Caco-2 (cell line): ENCODE results near the gene LAGE3. TPM values are rescaled to one million over a fixed set of nuclear protein-coding genes. Genes with fewer than 3 reads are reported as not detected.
A peak's percentile ranks its signal among the peaks of the same experiment; 100 is the strongest.

ENCODE experiments used
- BruUV-seq: library from RNA; stranded (reverse); fragments of 400-500 nt; replicated peaks from 2 replicates; lab custom pipeline; 2021; lab: Mats Ljungman, UMichigan
- CTCF ChIA-PET: fragments of 300-600 bp; sonication (Branson Sonifier 250); formaldehyde crosslinking; loops from one replicate; lab custom pipeline; 2022; ENCODE audit warnings: antibody characterized with exemption; lab: Charles Lee
- POLR2A ChIA-PET: fragments of 300-600 bp; sonication (Branson Sonifier 250); formaldehyde crosslinking; loops from one replicate; lab custom pipeline; 2022; ENCODE audit warnings: antibody characterized with exemption; lab: Charles Lee
- DNase-seq, 2 experiments: peaks; one replicate each; pipeline versions ENCODE4 v3.0.0 to v3.0.0-alpha.2; 2020 to 2022
- H3K27me3 ChIP-seq: replicated peaks from 2 replicates; pipeline ENCODE4 v1.6.0; 2011; ENCODE audit warnings: low read length; ENCODE audit not compliant: control insufficient read depth, insufficient read depth
- H3K36me3 ChIP-seq: 2 replicates; pipeline ENCODE4 v1.5.1; 2011; ENCODE audit warnings: low read length; ENCODE audit not compliant: control insufficient read depth, insufficient read depth
- H3K4me1 ChIP-seq: fragments of 250-450 bp; sonication (Bioruptor Pico); 2 replicates; pipeline ENCODE4 v1.5.1; 2020; ENCODE audit warnings: mild to moderate bottlenecking
- H3K4me3 ChIP-seq: 2 replicates; pipeline ENCODE4 v1.5.1; 2011; ENCODE audit warnings: low read depth, mild to moderate bottlenecking, control low read depth, low read length
- H3K9me3 ChIP-seq: fragments of 250-450 bp; sonication (Bioruptor Pico); 2 replicates; pipeline ENCODE4 v1.5.1; 2020; ENCODE audit warnings: mild to moderate bottlenecking, moderate library complexity
- H3K27ac Mint-ChIP-seq: one replicate; pipeline ENCODE4 v1.8.0; 2022; ENCODE audit warnings: mixed read lengths; ENCODE audit not compliant: unreplicated experiment
- H3K27me3 Mint-ChIP-seq: one replicate; pipeline ENCODE4 v1.8.0; 2022; ENCODE audit warnings: mixed read lengths; ENCODE audit not compliant: insufficient read depth, unreplicated experiment
- H3K36me3 Mint-ChIP-seq: one replicate; pipeline ENCODE4 v1.8.0; 2022; ENCODE audit warnings: mild to moderate bottlenecking, mixed read lengths; ENCODE audit not compliant: insufficient read depth, unreplicated experiment
- H3K4me1 Mint-ChIP-seq: one replicate; pipeline ENCODE4 v1.8.0; 2022; ENCODE audit warnings: low read depth, mixed read lengths; ENCODE audit not compliant: unreplicated experiment
- H3K4me3 Mint-ChIP-seq: one replicate; pipeline ENCODE4 v1.8.0; 2022; ENCODE audit warnings: mild to moderate bottlenecking, moderate library complexity, mixed read lengths; ENCODE audit not compliant: unreplicated experiment
- H3K9me3 Mint-ChIP-seq: one replicate; pipeline ENCODE4 v1.8.0; 2022; ENCODE audit warnings: mixed read lengths; ENCODE audit not compliant: unreplicated experiment
- CTCF ChIP-seq, 2 experiments: fragments of 200-600 bp in 1 of 2; IDR thresholded peaks; 1 replicate in 1 of 2; 2 replicates in 1 of 2; pipeline versions ENCODE4 v1.5.1 to v1.8.0; 2011 to 2022; ENCODE audit warnings: antibody characterized with exemption in 1 of 2, control low read depth in 1 of 2, inconsistent platforms in 1 of 2, low read depth in 1 of 2, low read length in 1 of 2, mild to moderate bottlenecking in 1 of 2, moderate library complexity in 1 of 2; ENCODE audit not compliant: insufficient read depth in 1 of 2, severe bottlenecking in 1 of 2, unreplicated experiment in 1 of 2
- intact Hi-C: fragments of 100-400 bp; cut with micrococcal nuclease; formaldehyde crosslinking; loops from one replicate; pipeline ENCODE4 v1.10.0; 2022; ENCODE audit not compliant: unreplicated experiment
- total RNA-seq: library from RNA; stranded (reverse); gene quantifications from 2 replicates; pipeline ENCODE4 v1.2.3, GENCODE V29; 2022

The LAGE3 gene
- total RNA-seq, 1 experiment from 2014 or later, result 26.0 TPM

- Mint-ChIP-seq H3K9me3 (no peaks in the 10 kb centered on the region), H3K27me3 (no peaks in the 10 kb centered on the region), H3K4me3 (peak within 1 kb of the TSS; percentile 88), H3K36me3 (peaks cover 30% of the 10 kb centered on the region), H3K4me1 (no peaks in the 10 kb centered on the region), H3K27ac (peak within 1 kb of the TSS; percentile 93)
- Histone ChIP-seq H3K4me1 (no peaks in the 10 kb centered on the region), H3K36me3 (no peaks in the 10 kb centered on the region), H3K4me3 (peak within 1 kb of the TSS; percentile 73), H3K9me3 (no peaks in the 10 kb centered on the region), H3K27me3 (no peaks in the 10 kb centered on the region)
- CTCF ChIA-PET, result no interaction called here
- no TSS peak for BruUV-seq
- intact Hi-C loops, result no loop called here
- POLR2A ChIA-PET, result interaction anchor here (1.5 kb wide), 1 partner anchor 46 kb away, joined by 3 read pairs; the partner anchor contains the start of gene SLC10A3
- TF ChIP-seq CTCF (IDR thresholded peaks at IDR 0.05; ENCODE audit: insufficient read depth in 1 of 2, low read depth in 1 of 2, low read length in 1 of 2, severe bottlenecking in 1 of 2, unreplicated experiment in 1 of 2), result no peak
- peak; percentile 61 to 75 for DNase-seq
Observed at GRCh38 chrX:154443992-154444754, 34.9 kb downstream of the LAGE3 start, which contains the start of gene FAM50A. TSS of gene FAM50A (plus strand) at chrX:154444141. CDS start at chrX:154444236, 95 bp downstream.

- no peak for TF ChIP-seq CTCF (IDR thresholded peaks at IDR 0.05; ENCODE audit: insufficient read depth in 1 of 2, low read depth in 1 of 2, low read length in 1 of 2, severe bottlenecking in 1 of 2, unreplicated experiment in 1 of 2)
- no peak for DNase-seq
- H3K27ac Mint-ChIP-seq, result peak overlapping the region; percentile 93
- ChIA-PET CTCF (no interaction called here), POLR2A (interaction anchor here (1.5 kb wide), 1 partner anchor 47 kb away, joined by 3 read pairs; the partner anchor contains the start of gene SLC10A3)
- no peaks in the 10 kb centered on the region for H3K9me3 Mint-ChIP-seq
- intact Hi-C loops, result no loop called here
- H3K4me1 Mint-ChIP-seq, result no peaks in the 10 kb centered on the region
- peak overlapping the region; percentile 88 for H3K4me3 Mint-ChIP-seq
- no peaks in the 10 kb centered on the region for H3K27me3 Mint-ChIP-seq
- H3K36me3 Mint-ChIP-seq, result peaks cover 30% of the 10 kb centered on the region
- Histone ChIP-seq H3K4me1 (no peaks in the 10 kb centered on the region), H3K4me3 (peak overlapping the region; percentile 41), H3K36me3 (no peaks in the 10 kb centered on the region), H3K9me3 (no peaks in the 10 kb centered on the region), H3K27me3 (no peaks in the 10 kb centered on the region)
- BruUV-seq, result no TSS peak
Observed at GRCh38 chrX:154443479-154443910, 35.6 kb downstream of the LAGE3 start.

GRCh38 chrX:154441984-154442707 lies 36.9 kb downstream of the LAGE3 start:
- DNase-seq, result no peak
- TSS peak; percentile 6 for BruUV-seq

More at GRCh38 chrX:154441984-154442707, 36.9 kb downstream of the LAGE3 start:
- Mint-ChIP-seq H3K27ac (no peak overlapping the region), H3K4me3 (no peak overlapping the region), H3K4me1 (no peaks in the 10 kb centered on the region), H3K9me3 (no peaks in the 10 kb centered on the region), H3K27me3 (no peaks in the 10 kb centered on the region), H3K36me3 (peaks cover 24% of the 10 kb centered on the region)
- TF ChIP-seq CTCF (IDR thresholded peaks at IDR 0.05; ENCODE audit: insufficient read depth in 1 of 2, low read depth in 1 of 2, low read length in 1 of 2, severe bottlenecking in 1 of 2, unreplicated experiment in 1 of 2), result no peak
- CTCF ChIA-PET, result no interaction called here
- no peaks in the 10 kb centered on the region for H3K4me1 ChIP-seq
- intact Hi-C loops, result no loop called here
- POLR2A ChIA-PET, result no interaction called here
- H3K27me3 ChIP-seq, result no peaks in the 10 kb centered on the region
- no peaks in the 10 kb centered on the region for H3K36me3 ChIP-seq
- no peak overlapping the region for H3K4me3 ChIP-seq
- no peaks in the 10 kb centered on the region for H3K9me3 ChIP-seq
